ENCODE data around the gene AMPD3.

AMPD3 gene

DNA sequence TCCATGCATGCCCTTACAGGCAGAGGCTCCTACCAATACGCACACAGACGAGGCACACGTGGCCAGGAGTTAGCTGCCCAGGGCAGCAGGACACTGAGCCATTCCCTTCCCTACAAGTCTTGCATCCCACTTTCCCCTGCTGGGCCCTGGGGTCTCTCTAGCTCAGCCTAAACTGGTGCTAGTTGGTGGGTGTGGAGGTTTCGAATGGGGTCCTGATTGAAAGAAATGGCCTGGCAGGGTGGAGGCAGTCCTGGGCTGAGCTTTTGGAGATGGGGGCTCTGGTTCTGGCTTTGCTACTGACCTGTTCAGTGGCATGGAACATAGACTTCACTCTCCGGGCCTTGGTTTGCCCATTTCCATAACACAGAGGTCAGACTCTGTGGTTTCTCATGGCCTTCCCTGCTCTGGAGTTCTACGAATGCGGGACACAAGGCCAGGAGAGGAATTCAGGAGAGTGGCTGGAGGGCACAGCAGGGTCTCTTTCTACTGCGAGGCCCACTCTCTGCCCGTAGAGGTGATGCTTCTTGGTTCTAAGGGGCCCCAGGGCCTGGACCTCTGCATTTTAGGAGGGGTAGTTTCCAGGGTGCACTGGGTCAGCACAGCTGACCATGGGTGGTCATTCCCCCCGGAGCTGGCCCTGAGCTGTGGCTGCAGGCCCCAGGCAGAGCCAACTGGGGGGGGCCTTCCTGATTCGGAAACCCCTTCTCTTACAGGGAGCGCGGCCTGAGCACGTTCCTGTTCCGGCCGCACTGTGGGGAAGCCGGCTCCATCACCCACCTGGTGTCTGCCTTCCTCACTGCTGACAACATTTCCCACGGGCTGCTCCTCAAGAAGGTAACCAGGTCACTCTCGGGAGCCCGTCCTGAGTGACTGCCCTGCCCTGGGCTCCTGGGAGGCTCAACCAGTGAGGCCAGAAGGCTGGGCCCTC is 46.0 kb downstream of the AMPD3 start:
- no peak for DNase-seq (ENCODE audit: low read depth in 2 of 3, low spot score in 1 of 3)

DNA sequence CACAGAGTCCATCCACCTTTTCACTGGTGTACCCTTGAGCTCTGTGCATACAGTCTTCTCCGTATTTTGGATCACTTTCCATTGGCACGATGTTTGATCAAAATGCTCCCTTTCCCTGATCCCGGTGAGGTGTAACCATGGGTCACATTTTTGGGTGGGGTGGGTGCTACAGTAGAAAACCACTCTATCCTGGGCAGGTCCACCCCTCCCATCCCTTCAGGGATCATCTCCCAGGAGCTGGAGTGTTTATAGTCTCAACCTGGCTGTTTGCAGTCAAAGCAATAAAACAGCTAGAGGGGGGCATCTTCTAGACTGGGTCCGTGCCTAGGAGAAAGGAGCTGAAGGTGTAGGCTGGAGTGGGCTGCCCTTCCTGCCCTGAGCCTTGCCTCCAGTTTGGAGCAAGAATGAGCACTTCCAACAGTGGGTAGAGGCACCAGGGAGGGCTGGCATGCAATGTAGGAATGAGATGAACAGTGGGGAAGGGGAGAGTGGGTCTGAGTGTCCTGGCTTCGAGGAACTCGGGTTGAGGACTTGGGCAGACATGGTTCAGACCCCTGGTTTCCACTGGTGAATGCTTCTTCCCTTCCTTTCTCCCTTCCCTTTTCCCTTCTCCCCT is 47.1 kb downstream of the AMPD3 start:
- no peak for DNase-seq (ENCODE audit: low read depth in 2 of 3, low spot score in 1 of 3)

DNA sequence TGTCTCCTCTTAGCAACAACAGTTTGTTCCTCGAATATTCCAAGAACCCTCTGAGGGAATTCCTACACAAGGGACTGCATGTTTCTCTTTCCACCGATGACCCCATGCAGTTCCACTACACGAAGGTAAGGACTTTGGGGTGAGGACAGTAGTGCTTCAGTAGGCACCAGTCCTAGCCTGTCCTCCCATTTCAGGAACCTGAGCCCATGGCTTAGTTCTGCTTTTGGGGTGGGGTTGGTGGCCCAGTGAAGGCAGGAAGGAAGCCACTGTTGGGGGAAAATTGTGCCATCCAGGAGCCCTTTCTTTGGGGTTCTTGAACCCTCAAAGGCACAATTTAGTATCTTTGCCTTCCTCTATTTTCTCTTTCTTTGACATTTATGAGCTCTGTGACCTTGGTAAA is 47.7 kb downstream of the AMPD3 start:
- no peak for DNase-seq (ENCODE audit: low read depth in 2 of 3, low spot score in 1 of 3)

DNA sequence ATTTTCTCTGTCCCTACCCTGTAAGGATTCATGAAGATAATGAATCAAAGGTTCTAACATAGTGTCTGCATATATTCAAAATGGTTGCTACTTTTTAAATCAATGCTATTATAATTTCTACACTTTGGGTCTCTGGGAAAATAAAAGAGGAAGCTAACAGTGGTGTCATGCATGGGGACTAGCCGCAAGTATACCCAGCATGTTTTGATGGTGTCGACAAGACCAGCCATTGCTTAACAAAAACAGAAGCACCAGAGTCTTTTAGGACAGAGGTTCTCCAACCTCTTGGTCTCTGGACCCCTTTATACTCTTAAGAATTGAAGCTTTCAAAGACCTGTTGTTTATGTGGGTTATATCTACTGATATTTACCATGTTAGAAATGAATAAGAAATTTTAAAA is 48.2 kb downstream of the AMPD3 start:
- no peak for DNase-seq (ENCODE audit: low read depth in 2 of 3, low spot score in 1 of 3)

GRCh38 chr11:10503777-10504480 is 48.9 kb downstream of the AMPD3 start:
- no peak for DNase-seq (ENCODE audit: low read depth in 2 of 3, low spot score in 1 of 3)

DNA sequence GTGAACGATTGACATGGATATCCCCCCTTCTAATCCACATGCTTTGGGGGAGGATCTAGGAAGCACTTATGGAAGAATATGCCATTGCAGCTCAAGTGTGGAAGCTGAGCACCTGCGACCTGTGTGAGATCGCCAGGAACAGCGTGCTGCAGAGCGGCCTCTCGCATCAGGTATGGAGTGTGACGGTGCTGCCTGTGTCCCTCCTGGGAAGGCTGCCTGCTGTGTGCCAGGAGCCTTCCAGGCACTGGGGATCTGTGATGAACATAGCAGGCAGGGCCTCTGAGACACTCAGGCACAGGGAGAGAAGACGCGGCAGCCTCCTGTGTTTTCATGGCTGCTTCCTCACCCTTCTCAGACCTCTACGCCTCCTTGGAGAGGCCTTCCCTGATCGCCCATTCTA is 49.4 kb downstream of the AMPD3 start:
- DNase-seq (ENCODE audit: low read depth in 2 of 3, low spot score in 1 of 3), result no peak

GRCh38 chr11:10505278-10506007 is 50.4 kb downstream of the AMPD3 start:
- no peak for DNase-seq (ENCODE audit: low read depth in 2 of 3, low spot score in 1 of 3)

DNA sequence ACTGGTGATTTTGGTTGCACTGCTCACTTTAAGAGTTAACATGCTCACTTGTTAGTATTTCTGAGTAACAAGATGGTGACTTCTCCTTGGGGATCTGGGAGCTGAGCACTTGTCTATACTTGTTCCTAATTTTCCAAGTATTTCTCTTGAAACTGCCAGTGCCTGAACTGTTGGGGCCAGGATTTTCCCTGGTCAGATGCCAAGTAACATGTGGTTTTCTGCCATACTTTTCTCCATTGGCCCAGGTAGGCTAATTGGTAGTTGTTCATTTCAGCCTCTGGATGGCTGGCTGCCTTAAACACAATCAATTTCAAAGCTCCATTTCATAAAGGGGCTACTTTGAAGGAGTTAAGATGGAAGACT is 50.9 kb downstream of the AMPD3 start:
- no peak for DNase-seq (ENCODE audit: low read depth in 2 of 3, low spot score in 1 of 3)

DNA sequence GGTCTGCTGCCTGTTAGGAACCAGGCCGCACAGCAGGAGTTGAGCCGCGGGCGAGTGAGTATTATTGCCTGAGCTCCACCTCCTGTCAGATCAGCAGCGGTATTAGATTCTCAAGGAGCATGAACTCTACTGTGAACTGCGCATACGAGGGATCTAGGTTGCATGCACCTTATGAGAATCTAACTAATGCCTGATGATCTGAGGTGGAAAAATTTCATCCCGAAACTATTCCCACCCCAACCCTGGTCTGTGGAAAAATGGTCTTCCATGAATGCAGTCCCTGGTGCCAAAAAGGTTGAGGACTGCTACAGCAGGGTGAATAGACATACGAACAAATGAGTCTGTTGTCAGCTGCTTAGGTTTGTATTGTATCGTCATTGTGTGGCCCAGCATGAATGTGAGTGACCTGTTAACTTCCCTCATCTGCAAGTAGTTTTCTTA is 56.1 kb downstream of the AMPD3 start:
- DNase-seq (ENCODE audit: low read depth in 2 of 3, low spot score in 1 of 3), result no peak

GRCh38 chr11:10514202-10514601 is 59.1 kb downstream of the AMPD3 start:
- DNase-seq (ENCODE audit: low read depth in 2 of 3, low spot score in 1 of 3), result no peak

DNA sequence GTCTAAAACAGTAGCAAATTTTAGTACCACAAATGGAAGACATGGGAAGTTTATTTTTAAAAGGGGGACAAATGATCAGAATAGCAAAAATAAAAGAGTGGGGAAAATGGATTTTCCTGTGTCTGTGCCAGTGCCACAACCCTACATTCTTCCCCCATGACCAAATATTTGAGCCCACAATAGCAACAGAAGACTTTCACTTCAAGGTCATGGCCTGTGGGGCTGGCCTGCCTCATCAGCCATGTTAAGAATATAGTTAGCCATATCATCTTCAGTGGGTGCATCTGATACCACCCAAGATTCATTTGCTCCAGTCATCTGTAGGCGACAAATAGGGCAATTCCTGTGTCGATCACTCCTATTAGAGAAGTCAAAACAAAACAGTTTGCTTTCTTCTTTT is 59.6 kb downstream of the AMPD3 start:
- no peak for DNase-seq (ENCODE audit: low read depth in 2 of 3, low spot score in 1 of 3)

GRCh38 chr11:10515418-10515817 is 60.4 kb downstream of the AMPD3 start:
- no peak for DNase-seq (ENCODE audit: low read depth in 2 of 3, low spot score in 1 of 3)

DNA sequence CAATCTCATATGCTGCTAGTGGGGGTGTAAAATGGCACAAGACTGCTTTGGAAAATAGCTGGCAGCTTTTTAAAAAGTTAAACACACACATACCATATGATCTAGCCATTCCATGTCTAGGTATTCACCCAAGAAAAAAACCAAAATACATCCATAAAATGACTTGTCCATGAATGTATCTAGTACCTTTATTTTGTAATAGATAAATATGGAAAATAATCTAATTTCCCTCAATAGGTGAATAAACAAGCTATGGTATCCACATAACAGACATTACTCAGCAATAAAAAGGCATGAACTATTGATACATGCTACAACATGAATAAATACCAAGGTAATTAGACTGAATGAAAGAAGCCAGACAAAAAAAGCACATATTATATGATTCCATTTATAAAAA is 63.1 kb downstream of the AMPD3 start:
- DNase-seq (ENCODE audit: low read depth in 2 of 3, low spot score in 1 of 3), result no peak

GRCh38 chr11:10518891-10519290 is 63.8 kb downstream of the AMPD3 start:
- DNase-seq (ENCODE audit: low read depth in 2 of 3, low spot score in 1 of 3), result no peak

GRCh38 chr11:10519630-10520029 is 64.6 kb downstream of the AMPD3 start:
- DNase-seq (ENCODE audit: low read depth in 2 of 3, low spot score in 1 of 3), result no peak

- DNase-seq (ENCODE audit: low read depth in 2 of 3, low spot score in 1 of 3), result no peak
These were observed 65.5 kb downstream of the AMPD3 start for GRCh38 chr11:10520562-10520961.

- DNase-seq (ENCODE audit: low read depth in 2 of 3, low spot score in 1 of 3), result no peak
These were observed 67.2 kb downstream of the AMPD3 start for GRCh38 chr11:10522276-10522675.

DNA sequence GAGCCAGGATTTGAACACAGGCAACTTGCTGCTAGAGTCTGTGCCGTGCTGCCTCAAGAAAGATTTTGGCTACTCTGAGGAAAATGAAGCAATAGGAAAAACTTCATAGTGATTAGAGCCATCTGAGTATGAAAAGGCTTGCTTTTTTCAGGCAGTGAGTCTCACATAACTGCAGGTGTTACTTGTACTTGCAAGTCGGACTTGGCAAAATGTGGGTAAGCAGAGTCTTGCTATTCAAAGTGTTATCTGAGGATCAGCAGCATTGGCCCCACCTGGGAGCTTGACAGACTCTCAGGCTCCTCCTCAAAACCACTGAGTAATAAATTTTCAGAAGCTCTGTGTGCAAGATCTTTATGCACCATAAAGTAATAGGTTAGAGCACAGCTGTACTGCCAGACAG is 67.9 kb downstream of the AMPD3 start:
- DNase-seq (ENCODE audit: low read depth in 2 of 3, low spot score in 1 of 3), result no peak

- no peak for DNase-seq (ENCODE audit: low read depth in 2 of 3, low spot score in 1 of 3)
These were observed 69.4 kb downstream of the AMPD3 start for GRCh38 chr11:10524471-10524870.

- DNase-seq (ENCODE audit: low read depth in 2 of 3, low spot score in 1 of 3), result no peak
These were observed 72.2 kb downstream of the AMPD3 start for GRCh38 chr11:10526974-10527918.
